Duodenal mucosa (tissue), 2 donors: ENCODE results near the gene CHPF.

Source experiments
- H3K27ac ChIP-seq: one replicate; pipeline ENCODE4 v1.7.0; 2013; ENCODE audit warnings: low read depth, low read length
- H3K27me3 ChIP-seq, 2 donors: one replicate each; pipeline ENCODE4 v1.7.0; 2013; ENCODE audit warnings: low read length in 2 of 2, control low read depth in 1 of 2; ENCODE audit not compliant: insufficient read depth in 2 of 2, control insufficient read depth in 1 of 2
- H3K36me3 ChIP-seq, 2 donors: one replicate each; pipeline ENCODE4 v1.7.0; 2013; ENCODE audit warnings: low read length in 2 of 2, control low read depth in 1 of 2; ENCODE audit not compliant: insufficient read depth in 2 of 2, control insufficient read depth in 1 of 2
- H3K4me1 ChIP-seq, 2 donors: one replicate each; pipeline ENCODE4 v1.7.0; 2013; ENCODE audit warnings: low read length in 2 of 2, control low read depth in 1 of 2; ENCODE audit not compliant: insufficient read depth in 2 of 2, control insufficient read depth in 1 of 2
- H3K4me3 ChIP-seq, 2 donors: one replicate each; pipeline ENCODE4 v1.7.0; 2013; ENCODE audit warnings: low read length in 2 of 2, low read depth in 1 of 2
- H3K9ac ChIP-seq, 2 donors: one replicate each; pipeline ENCODE4 v1.7.0; 2013; ENCODE audit warnings: low read length in 2 of 2, low read depth in 1 of 2
- H3K9me3 ChIP-seq, 2 donors: one replicate each; pipeline ENCODE4 v1.7.0; 2013; ENCODE audit warnings: low read length in 2 of 2, control low read depth in 1 of 2; ENCODE audit not compliant: control insufficient read depth in 1 of 2

CHPF gene

GRCh38 chr2:219540784-219541504, 2.7 kb downstream of the CHPF start:
- peaks cover 24 to 30% of the 10 kb centered on the region in 2 donors for H3K4me1 ChIP-seq
- H3K36me3 ChIP-seq: peaks cover 12 to 21% of the 10 kb centered on the region in 2 donors

GRCh38 chr2:219539926-219540678, 3.5 kb downstream of the CHPF start:
- peaks cover 17 to 23% of the 10 kb centered on the region in 2 donors for H3K4me1 ChIP-seq
- no peak overlapping the region for H3K27ac ChIP-seq
- no peak overlapping the region for H3K9ac ChIP-seq
- H3K27me3 ChIP-seq: no peaks in the 10 kb centered on the region
- no peaks in the 10 kb centered on the region for H3K9me3 ChIP-seq
- no peak overlapping the region for H3K4me3 ChIP-seq
- peaks cover 12 to 21% of the 10 kb centered on the region in 2 donors for H3K36me3 ChIP-seq

More at GRCh38 chr2:219540784-219541504, 2.7 kb downstream of the CHPF start:
- no peaks in the 10 kb centered on the region for H3K27me3 ChIP-seq
- H3K9ac ChIP-seq: no peak overlapping the region
- no peaks in the 10 kb centered on the region for H3K9me3 ChIP-seq
- no peak overlapping the region for H3K27ac ChIP-seq
- no peak overlapping the region for H3K4me3 ChIP-seq

- Histone ChIP-seq H3K27me3 (no peaks in the 10 kb centered on the region), H3K36me3 (peaks cover 12 to 21% of the 10 kb centered on the region in 2 donors), H3K27ac (no peak overlapping the region), H3K4me3 (no peak overlapping the region), H3K9me3 (no peaks in the 10 kb centered on the region), H3K9ac (no peak overlapping the region), H3K4me1 (peaks cover 12 to 17% of the 10 kb centered on the region in 2 donors)
These were observed 4.4 kb downstream of the CHPF start for GRCh38 chr2:219538956-219539788.

GRCh38 chr2:219538504-219538951, 5.1 kb downstream of the CHPF start:
- no peak overlapping the region for H3K9ac ChIP-seq
- no peak overlapping the region for H3K27ac ChIP-seq
- H3K4me1 ChIP-seq: peaks cover 10 to 15% of the 10 kb centered on the region in 2 donors
- H3K9me3 ChIP-seq: no peaks in the 10 kb centered on the region
- peaks cover 12 to 21% of the 10 kb centered on the region in 2 donors for H3K36me3 ChIP-seq
- H3K4me3 ChIP-seq: no peak overlapping the region
- no peaks in the 10 kb centered on the region for H3K27me3 ChIP-seq

GRCh38 chr2:219537657-219538488, 5.7 kb downstream of the CHPF start:
- H3K36me3 ChIP-seq: peaks cover 12 to 21% of the 10 kb centered on the region in 2 donors
- no peak overlapping the region for H3K9ac ChIP-seq
- no peaks in the 10 kb centered on the region for H3K9me3 ChIP-seq
- H3K27me3 ChIP-seq: peaks cover under 1 to 4% of the 10 kb centered on the region in 2 donors
- no peak overlapping the region for H3K4me3 ChIP-seq
- no peak overlapping the region for H3K27ac ChIP-seq
- H3K4me1 ChIP-seq: peaks cover 10 to 13% of the 10 kb centered on the region in 2 donors

- H3K9me3 ChIP-seq: no peaks in the 10 kb centered on the region
- H3K4me3 ChIP-seq: no peak overlapping the region
- H3K27ac ChIP-seq: no peak overlapping the region
- peaks cover 2 to 4% of the 10 kb centered on the region in 2 donors for H3K4me1 ChIP-seq
- H3K36me3 ChIP-seq: peaks cover 12 to 21% of the 10 kb centered on the region in 2 donors
- no peak overlapping the region for H3K9ac ChIP-seq
- H3K27me3 ChIP-seq: peaks cover 5 to 8% of the 10 kb centered on the region in 2 donors
These were observed 6.6 kb downstream of the CHPF start for GRCh38 chr2:219536967-219537366.

- no peak overlapping the region for H3K27ac ChIP-seq
- H3K9me3 ChIP-seq: no peaks in the 10 kb centered on the region
- peaks cover 12 to 21% of the 10 kb centered on the region in 2 donors for H3K36me3 ChIP-seq
- no peaks in the 10 kb centered on the region for H3K4me1 ChIP-seq
- H3K27me3 ChIP-seq: peaks cover 5 to 14% of the 10 kb centered on the region in 2 donors
- no peak overlapping the region for H3K9ac ChIP-seq
- no peak overlapping the region for H3K4me3 ChIP-seq
These were observed 7.2 kb downstream of the CHPF start for GRCh38 chr2:219536425-219536824.

- Histone ChIP-seq H3K4me3 (no peak overlapping the region), H3K27me3 (peaks cover 14 to 35% of the 10 kb centered on the region in 2 donors), H3K4me1 (no peaks in the 10 kb centered on the region), H3K27ac (no peak overlapping the region), H3K36me3 (peaks cover 0 to 1% of the 10 kb centered on the region in 2 donors), H3K9me3 (no peaks in the 10 kb centered on the region), H3K9ac (no peak overlapping the region)
These were observed 9.5 kb downstream of the CHPF start for GRCh38 chr2:219533930-219534661.

- Histone ChIP-seq H3K4me3 (no peak overlapping the region), H3K9ac (no peak overlapping the region), H3K9me3 (no peaks in the 10 kb centered on the region), H3K27me3 (peaks cover 26 to 48% of the 10 kb centered on the region in 2 donors), H3K36me3 (no peaks in the 10 kb centered on the region), H3K4me1 (no peaks in the 10 kb centered on the region), H3K27ac (no peak overlapping the region)
These were observed 11.3 kb downstream of the CHPF start for GRCh38 chr2:219532378-219532649.
